Activated CD8-positive, alpha-beta T cell treated with anti-CD3 and anti-CD28 coated beads, Interleukin-2, amount 10 ng/mL, durations not matched to agents 7 days and 5 days (primary cell): Measurements from ENCODE around the gene GNA15. TPM values are rescaled to one million over a fixed set of nuclear protein-coding genes. Genes with fewer than 3 reads are reported as not detected.
"Not testable (repeated sequence)": the region's sequence is repeated elsewhere in the genome, so short reads cannot be mapped to it uniquely, and the experiment has no call there.

Experiments
- ATAC-seq: fragments of 150-1000 bp; cut with Tn5 transposase; one replicate; pipeline ENCODE4 v1.10.0; 2021; ENCODE audit warnings: moderate library complexity
- CTCF ChIA-PET: fragments of 350-600 bp; sonication (Branson Sonifier 250); formaldehyde crosslinking; loops from one replicate; lab custom pipeline; 2021; ENCODE audit warnings: antibody characterized with exemption; lab: Charles Lee
- POLR2A ChIA-PET: fragments of 350-600 bp; sonication (Branson Sonifier 250); formaldehyde crosslinking; loops from one replicate; lab custom pipeline; 2021; ENCODE audit warnings: antibody characterized with exemption; lab: Charles Lee
- DNase-seq: peaks from one replicate; pipeline ENCODE4 v3.0.0-alpha.2; 2020
- H3K27ac Mint-ChIP-seq: one replicate; pipeline ENCODE4 v1.8.0; 2021; ENCODE audit warnings: mild to moderate bottlenecking, mixed read lengths
- H3K27me3 Mint-ChIP-seq: one replicate; pipeline ENCODE4 v1.8.0; 2021; ENCODE audit warnings: low read depth, mixed read lengths
- H3K36me3 Mint-ChIP-seq: one replicate; pipeline ENCODE4 v1.8.0; 2021; ENCODE audit warnings: low read depth, mixed read lengths
- H3K4me1 Mint-ChIP-seq: one replicate; pipeline ENCODE4 v1.8.0; 2021; ENCODE audit warnings: low read depth, mixed read lengths
- H3K4me3 Mint-ChIP-seq: one replicate; pipeline ENCODE4 v1.8.0; 2021; ENCODE audit warnings: mild to moderate bottlenecking, mixed read lengths
- H3K9me3 Mint-ChIP-seq: one replicate; pipeline ENCODE4 v1.8.0; 2022; ENCODE audit warnings: mixed read lengths; ENCODE audit not compliant: insufficient read depth
- total RNA-seq, 2 experiments: library from RNA; stranded (reverse); gene quantifications; one replicate each; pipeline ENCODE4 v1.2.3, GENCODE V29; 2021

The GNA15 gene
- total RNA-seq, 2 experiments from 2014 or later, result 23.8 to 24.5 TPM

- no peak overlapping the region for H3K4me3 Mint-ChIP-seq
- H3K36me3 Mint-ChIP-seq, result peaks cover 20% of the 10 kb centered on the region
- POLR2A ChIA-PET, result interaction anchor here (1.2 kb wide), 1 partner anchor 12 kb away, joined by 3 read pairs; the partner anchor contains the start of gene S1PR4
- ATAC-seq, result no peak
- H3K27ac Mint-ChIP-seq, result no peak overlapping the region
- CTCF ChIA-PET, result no interaction called here
- no peak for DNase-seq
- H3K27me3 Mint-ChIP-seq, result no peaks in the 10 kb centered on the region
- H3K4me1 Mint-ChIP-seq, result peaks cover 36% of the 10 kb centered on the region
- no peaks in the 10 kb centered on the region for H3K9me3 Mint-ChIP-seq
Observed at GRCh38 chr19:3190470-3190770, 54.6 kb downstream of the GNA15 start.

- ChIA-PET POLR2A (no interaction called here), CTCF (no interaction called here)
- ATAC-seq (no peak), DNase-seq (no peak)
- H3K4me3 Mint-ChIP-seq, result no peak overlapping the region
- peak overlapping the region; percentile 43 for H3K27ac Mint-ChIP-seq
- H3K9me3 Mint-ChIP-seq, result no peaks in the 10 kb centered on the region
- H3K4me1 Mint-ChIP-seq, result peaks cover 35% of the 10 kb centered on the region
- peaks cover 20% of the 10 kb centered on the region for H3K36me3 Mint-ChIP-seq
- no peaks in the 10 kb centered on the region for H3K27me3 Mint-ChIP-seq
Observed at GRCh38 chr19:3190921-3191805, 55.3 kb downstream of the GNA15 start.

- H3K4me1 Mint-ChIP-seq, result peaks cover 32% of the 10 kb centered on the region
- H3K27ac Mint-ChIP-seq, result peak overlapping the region; percentile 43
- CTCF ChIA-PET, H3K4me3 Mint-ChIP-seq, H3K9me3 Mint-ChIP-seq, POLR2A ChIA-PET, H3K27me3 Mint-ChIP-seq, DNase-seq, ATAC-seq: not testable (repeated sequence)
- peaks cover 18% of the 10 kb centered on the region for H3K36me3 Mint-ChIP-seq
Observed at GRCh38 chr19:3191806-3192104, 55.9 kb downstream of the GNA15 start.

- Mint-ChIP-seq H3K4me1 (peaks cover 27% of the 10 kb centered on the region), H3K27ac (no peak overlapping the region), H3K36me3 (peaks cover 14% of the 10 kb centered on the region), H3K9me3 (no peaks in the 10 kb centered on the region), H3K27me3 (no peaks in the 10 kb centered on the region), H3K4me3 (no peak overlapping the region)
- ChIA-PET CTCF (no interaction called here), POLR2A (no interaction called here)
- no peak for DNase-seq
- no peak for ATAC-seq
Observed at GRCh38 chr19:3192228-3192635, 56.4 kb downstream of the GNA15 start.

GRCh38 chr19:3192684-3193083, 56.9 kb downstream of the GNA15 start:
- POLR2A ChIA-PET, result no interaction called here
- Mint-ChIP-seq H3K27ac (no peak overlapping the region), H3K36me3 (peaks cover 14% of the 10 kb centered on the region), H3K4me3 (no peak overlapping the region), H3K27me3 (no peaks in the 10 kb centered on the region), H3K4me1 (peaks cover 23% of the 10 kb centered on the region), H3K9me3 (no peaks in the 10 kb centered on the region)
- ATAC-seq (no peak), DNase-seq (no peak)
- CTCF ChIA-PET, result no interaction called here

GRCh38 chr19:3193256-3194105, 57.6 kb downstream of the GNA15 start:
- Mint-ChIP-seq H3K4me3 (no peak overlapping the region), H3K27ac (no peak overlapping the region), H3K4me1 (peaks cover 15% of the 10 kb centered on the region), H3K36me3 (peaks cover 11% of the 10 kb centered on the region), H3K27me3 (no peaks in the 10 kb centered on the region), H3K9me3 (no peaks in the 10 kb centered on the region)
- ChIA-PET CTCF (no interaction called here), POLR2A (no interaction called here)
- DNase-seq (no peak), ATAC-seq (no peak)

- CTCF ChIA-PET, result no interaction called here
- ATAC-seq (no peak), DNase-seq (no peak)
- Mint-ChIP-seq H3K4me3 (no peak overlapping the region), H3K27me3 (no peaks in the 10 kb centered on the region), H3K4me1 (peaks cover 6% of the 10 kb centered on the region), H3K27ac (no peak overlapping the region), H3K36me3 (peaks cover 8% of the 10 kb centered on the region), H3K9me3 (no peaks in the 10 kb centered on the region)
- POLR2A ChIA-PET, result no interaction called here
Observed at GRCh38 chr19:3194106-3195087, 58.6 kb downstream of the GNA15 start.

GRCh38 chr19:3196064-3196932, 60.5 kb downstream of the GNA15 start:
- H3K4me1 Mint-ChIP-seq, result no peaks in the 10 kb centered on the region
- ATAC-seq (no peak), DNase-seq (no peak)
- peaks cover 5% of the 10 kb centered on the region for H3K36me3 Mint-ChIP-seq
- POLR2A ChIA-PET, result no interaction called here
- H3K27me3 Mint-ChIP-seq, result no peaks in the 10 kb centered on the region
- CTCF ChIA-PET, result no interaction called here
- no peak overlapping the region for H3K27ac Mint-ChIP-seq
- H3K9me3 Mint-ChIP-seq, result no peaks in the 10 kb centered on the region
- H3K4me3 Mint-ChIP-seq, result no peak overlapping the region

- ChIA-PET CTCF (no interaction called here), POLR2A (no interaction called here)
- Mint-ChIP-seq H3K4me3 (no peak overlapping the region), H3K27me3 (no peaks in the 10 kb centered on the region), H3K4me1 (no peaks in the 10 kb centered on the region), H3K36me3 (peaks cover 5% of the 10 kb centered on the region), H3K27ac (no peak overlapping the region), H3K9me3 (no peaks in the 10 kb centered on the region)
- ATAC-seq, result no peak
- DNase-seq, result no peak
Observed at GRCh38 chr19:3196933-3197205, 61.0 kb downstream of the GNA15 start.

GRCh38 chr19:3198901-3199700, 63.3 kb downstream of the GNA15 start:
- ChIA-PET POLR2A (no interaction called here), CTCF (no interaction called here)
- H3K9me3 Mint-ChIP-seq, result no peaks in the 10 kb centered on the region
- H3K36me3 Mint-ChIP-seq, result peaks cover 2% of the 10 kb centered on the region
- DNase-seq (no peak), ATAC-seq (no peak)
- no peaks in the 10 kb centered on the region for H3K4me1 Mint-ChIP-seq
- no peak overlapping the region for H3K27ac Mint-ChIP-seq
- H3K4me3 Mint-ChIP-seq, result no peak overlapping the region
- no peaks in the 10 kb centered on the region for H3K27me3 Mint-ChIP-seq
